Mesenchymal stem cell (in vitro differentiated cells and primary cell): ENCODE measurements around the gene NMNAT3.

Source experiments
- DNase-seq: peaks from one replicate; pipeline ENCODE4 v3.0.0-alpha.2; 2013
- H2AFZ ChIP-seq: one replicate; pipeline ENCODE4 v1.6.1; 2013; ENCODE audit warnings: low read depth, mild to moderate bottlenecking, control low read depth, inconsistent platforms, low read length, moderate library complexity
- H2AK5ac ChIP-seq: 2 replicates; pipeline ENCODE4 v1.6.1; 2013; ENCODE audit warnings: low read length, moderate library complexity, mild to moderate bottlenecking, inconsistent platforms; ENCODE audit not compliant: severe bottlenecking
- H2BK120ac ChIP-seq: one replicate; pipeline ENCODE4 v1.6.1; 2013; ENCODE audit warnings: low read depth, mild to moderate bottlenecking, inconsistent platforms, low read length, moderate library complexity
- H2BK12ac ChIP-seq, 2 experiments: one replicate each; pipeline ENCODE4 v1.6.1; 2013; ENCODE audit warnings: inconsistent platforms in 2 of 2, low read length in 2 of 2, mild to moderate bottlenecking in 2 of 2, moderate library complexity in 2 of 2, control low read depth in 1 of 2
- H2BK15ac ChIP-seq: one replicate; pipeline ENCODE4 v1.6.1; 2013; ENCODE audit warnings: mild to moderate bottlenecking, low read depth, inconsistent platforms; ENCODE audit not compliant: poor library complexity, severe bottlenecking
- H2BK5ac ChIP-seq: 2 replicates; pipeline ENCODE4 v1.6.1; 2013; ENCODE audit warnings: low read depth, mild to moderate bottlenecking, low read length, control low read depth, inconsistent platforms; ENCODE audit not compliant: poor library complexity, severe bottlenecking
- H3K14ac ChIP-seq, 2 experiments: one replicate each; pipeline ENCODE4 v1.6.1; 2013; ENCODE audit warnings: inconsistent platforms in 2 of 2, low read length in 2 of 2, control low read depth in 1 of 2, mild to moderate bottlenecking in 1 of 2, moderate library complexity in 1 of 2
- H3K18ac ChIP-seq, 2 experiments: one replicate each; pipeline ENCODE4 v1.6.1; 2013; ENCODE audit warnings: inconsistent platforms in 2 of 2, low read length in 2 of 2, control low read depth in 1 of 2, low read depth in 1 of 2, mild to moderate bottlenecking in 1 of 2
- H3K23ac ChIP-seq, 2 experiments: one replicate each; pipeline ENCODE4 v1.6.1; 2013; ENCODE audit warnings: inconsistent platforms in 2 of 2, low read length in 2 of 2, mild to moderate bottlenecking in 2 of 2, moderate library complexity in 2 of 2, control low read depth in 1 of 2
- H3K27ac ChIP-seq: 2 replicates; pipeline ENCODE4 v1.5.1; 2013; ENCODE audit warnings: mild to moderate bottlenecking, moderate library complexity, low read length, control low read depth, inconsistent platforms; ENCODE audit not compliant: poor library complexity, severe bottlenecking
- H3K27me3 ChIP-seq, 2 experiments: 2 replicates each; pipeline versions ENCODE4 v1.6.1 to v1.7.0; 2013; ENCODE audit warnings: low read length in 2 of 2, mild to moderate bottlenecking in 2 of 2, moderate library complexity in 2 of 2, control low read depth in 1 of 2, inconsistent platforms in 1 of 2; ENCODE audit not compliant: control insufficient read depth in 1 of 2, insufficient read depth in 1 of 2
- H3K36me3 ChIP-seq, 2 experiments: 2 replicates each; pipeline versions ENCODE4 v1.6.1 to v1.7.0; 2013; ENCODE audit warnings: low read length in 2 of 2, control low read depth in 1 of 2, inconsistent platforms in 1 of 2, low read depth in 1 of 2, mild to moderate bottlenecking in 1 of 2; ENCODE audit not compliant: insufficient read depth in 2 of 2, control insufficient read depth in 1 of 2
- H3K4ac ChIP-seq, 2 experiments: one replicate each; pipeline ENCODE4 v1.6.1; 2013; ENCODE audit warnings: inconsistent platforms in 2 of 2, low read length in 2 of 2, mild to moderate bottlenecking in 2 of 2, moderate library complexity in 2 of 2, control low read depth in 1 of 2, low read depth in 1 of 2
- H3K4me1 ChIP-seq: 2 replicates; pipeline ENCODE4 v1.6.1; 2013; ENCODE audit warnings: low read depth, low read length, control low read depth; ENCODE audit not compliant: control insufficient read depth, insufficient read depth
- H3K4me2 ChIP-seq: 2 replicates; pipeline ENCODE4 v1.6.1; 2013; ENCODE audit warnings: low read length, mild to moderate bottlenecking, inconsistent platforms; ENCODE audit not compliant: poor library complexity, severe bottlenecking
- H3K4me3 ChIP-seq, 2 experiments: 2 replicates each; pipeline versions ENCODE4 v1.5.1 to v1.7.0; 2013; ENCODE audit warnings: low read length in 2 of 2, mild to moderate bottlenecking in 2 of 2, control low read depth in 1 of 2, low read depth in 1 of 2; ENCODE audit not compliant: insufficient read depth in 1 of 2
- H3K79me1 ChIP-seq: replicated peaks from 2 replicates; pipeline ENCODE4 v1.6.1; 2013; ENCODE audit warnings: mild to moderate bottlenecking, control low read depth, low read length, inconsistent platforms; ENCODE audit not compliant: poor library complexity, severe bottlenecking
- H3K9ac ChIP-seq: 2 replicates; pipeline ENCODE4 v1.7.0; 2013; ENCODE audit warnings: mild to moderate bottlenecking, low read length, moderate library complexity
- H3K9me3 ChIP-seq: 2 replicates; pipeline ENCODE4 v1.7.0; 2013; ENCODE audit warnings: mild to moderate bottlenecking, low read length; ENCODE audit not compliant: control insufficient read depth
- H4K8ac ChIP-seq: one replicate; pipeline ENCODE4 v1.6.1; 2013; ENCODE audit warnings: inconsistent platforms, mild to moderate bottlenecking, low read length, moderate library complexity
- H4K91ac ChIP-seq: one replicate; pipeline ENCODE4 v1.6.1; 2013; ENCODE audit warnings: mild to moderate bottlenecking, low read length, inconsistent platforms
- WGBS: methylation state at CpG from one replicate; pipeline ENCODE4 v1.1.7; 2013; ENCODE audit warnings: mixed read lengths; 5-methylcytosine and 5-hydroxymethylcytosine counted together

Gene NMNAT3

GRCh38 chr3:139607257-139608107 lies 70.3 kb downstream of the NMNAT3 start:
- 71% methylated on average over 1 of the region's 2 CpGs for WGBS
- Histone ChIP-seq H3K9me3 (no peaks in the 10 kb centered on the region), H2BK12ac (no peak overlapping the region), H3K27me3 (no peaks in the 10 kb centered on the region), H2BK15ac (no peak overlapping the region), H3K18ac (no peak overlapping the region), H3K9ac (no peak overlapping the region), H3K4me1 (no peaks in the 10 kb centered on the region), H3K27ac (no peak overlapping the region), H3K4me3 (no peak overlapping the region), H3K36me3 (no peaks in the 10 kb centered on the region), H3K14ac (no peak overlapping the region), H2BK5ac (no peak overlapping the region), H3K4ac (no peak overlapping the region), H3K79me1 (no peaks in the 10 kb centered on the region), H4K8ac (no peak overlapping the region), H2BK120ac (no peak overlapping the region), H2AFZ (no peak overlapping the region), H3K23ac (no peak overlapping the region), H3K4me2 (no peak overlapping the region), H2AK5ac (no peak overlapping the region), H4K91ac (no peak overlapping the region)
- no peak for DNase-seq

DNA sequence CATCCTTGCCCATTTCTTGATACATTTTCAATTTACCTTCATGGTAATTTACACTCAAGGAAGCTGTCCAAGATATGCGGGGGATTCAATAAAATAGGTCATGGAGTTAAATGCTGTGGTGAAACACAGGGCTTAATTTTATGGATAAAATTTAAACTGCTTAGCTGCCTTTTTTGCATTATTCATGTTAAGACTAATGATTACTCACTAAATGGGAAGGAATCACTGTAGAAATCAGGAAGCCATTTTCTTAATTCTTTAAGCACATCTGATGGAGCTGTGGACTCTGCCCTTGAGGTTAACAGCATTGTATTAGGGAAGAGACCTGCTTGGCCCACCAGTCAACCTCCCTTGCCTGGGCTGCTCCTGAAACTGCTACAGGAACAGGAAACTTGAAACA lies 75.8 kb downstream of the NMNAT3 start:
- Histone ChIP-seq H3K9ac (no peak overlapping the region), H2BK5ac (no peak overlapping the region), H3K14ac (no peak overlapping the region), H2AK5ac (no peak overlapping the region), H3K4me3 (no peak overlapping the region), H4K8ac (no peak overlapping the region), H3K4me2 (no peak overlapping the region), H2AFZ (no peak overlapping the region), H3K79me1 (no peaks in the 10 kb centered on the region), H3K9me3 (no peaks in the 10 kb centered on the region), H3K27me3 (no peaks in the 10 kb centered on the region), H2BK12ac (no peak overlapping the region), H3K23ac (no peak overlapping the region), H3K4ac (no peak overlapping the region), H2BK120ac (no peak overlapping the region), H2BK15ac (no peak overlapping the region), H3K36me3 (no peaks in the 10 kb centered on the region), H3K27ac (no peak overlapping the region), H3K4me1 (no peaks in the 10 kb centered on the region), H3K18ac (no peak overlapping the region), H4K91ac (no peak overlapping the region)
- no peak for DNase-seq
- no CpG with 5 or more reads among the region's 1 CpG for WGBS

DNA sequence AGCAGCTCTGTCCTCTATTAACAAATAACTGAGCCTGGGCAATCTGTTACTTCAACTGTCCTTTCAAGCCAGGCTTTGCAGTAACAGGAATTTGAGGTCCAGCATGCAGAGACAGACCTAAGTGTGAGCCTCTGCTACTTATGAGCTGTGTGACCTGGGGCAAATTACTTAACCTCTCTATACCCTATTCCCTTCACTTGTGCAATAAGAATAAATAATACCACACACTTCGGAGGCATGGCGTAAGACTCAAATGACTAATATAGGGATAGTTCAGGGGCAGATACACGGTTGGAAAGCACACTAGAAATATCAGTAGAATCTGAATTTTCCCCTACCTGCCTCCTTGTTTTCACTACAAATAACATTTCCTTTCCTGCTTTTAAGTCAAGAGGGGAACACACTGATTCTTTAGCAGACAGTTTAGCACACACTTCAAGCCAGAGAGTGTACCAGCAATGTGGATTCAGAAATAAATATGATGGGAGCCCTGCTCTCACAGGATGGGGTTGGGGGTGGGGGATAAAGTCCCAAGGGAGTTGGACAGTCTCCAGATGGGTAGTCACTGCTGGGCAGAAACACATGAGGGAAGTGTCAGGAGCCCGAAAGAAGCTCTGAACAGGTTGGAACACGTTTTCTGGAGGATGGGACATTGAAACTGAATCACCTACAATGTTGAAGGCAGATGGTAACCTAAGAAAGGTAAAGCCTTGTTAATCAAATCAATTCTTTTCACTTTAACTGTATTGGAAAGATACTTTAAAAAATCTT lies 76.4 kb downstream of the NMNAT3 start:
- H3K18ac ChIP-seq = no peak overlapping the region
- no peak overlapping the region for H3K9ac ChIP-seq
- H3K23ac ChIP-seq = no peak overlapping the region
- no peak overlapping the region for H3K4ac ChIP-seq
- no peak overlapping the region for H3K14ac ChIP-seq
- DNase-seq = no peak
- H2BK15ac ChIP-seq = no peak overlapping the region
- no peak overlapping the region for H2AK5ac ChIP-seq
- no peaks in the 10 kb centered on the region for H3K27me3 ChIP-seq
- H3K4me2 ChIP-seq = no peak overlapping the region
- H4K91ac ChIP-seq = no peak overlapping the region
- H3K36me3 ChIP-seq = no peaks in the 10 kb centered on the region
- no peak overlapping the region for H3K4me3 ChIP-seq
- 74% methylated on average over 5 of the region's 5 CpGs for WGBS
- H2AFZ ChIP-seq = no peak overlapping the region
- no peak overlapping the region for H2BK5ac ChIP-seq
- H2BK12ac ChIP-seq = no peak overlapping the region
- no peaks in the 10 kb centered on the region for H3K79me1 ChIP-seq
- no peaks in the 10 kb centered on the region for H3K4me1 ChIP-seq
- H4K8ac ChIP-seq = no peak overlapping the region
- H2BK120ac ChIP-seq = no peak overlapping the region
- H3K27ac ChIP-seq = no peak overlapping the region
- H3K9me3 ChIP-seq = no peaks in the 10 kb centered on the region

GRCh38 chr3:139597947-139598346 lies 79.8 kb downstream of the NMNAT3 start:
- H3K4me3 ChIP-seq = no peak overlapping the region
- H3K4me1 ChIP-seq = no peaks in the 10 kb centered on the region
- no peak overlapping the region for H2BK5ac ChIP-seq
- no peak overlapping the region for H4K91ac ChIP-seq
- no peak overlapping the region for H3K27ac ChIP-seq
- no peaks in the 10 kb centered on the region for H3K27me3 ChIP-seq
- H2BK12ac ChIP-seq = no peak overlapping the region
- no peak overlapping the region for H3K9ac ChIP-seq
- no peak overlapping the region for H2BK15ac ChIP-seq
- H2AK5ac ChIP-seq = no peak overlapping the region
- DNase-seq = no peak
- no CpG with 5 or more reads among the region's 1 CpG for WGBS
- H3K14ac ChIP-seq = no peak overlapping the region
- no peaks in the 10 kb centered on the region for H3K79me1 ChIP-seq
- H3K4me2 ChIP-seq = no peak overlapping the region
- no peak overlapping the region for H2AFZ ChIP-seq
- no peak overlapping the region for H3K18ac ChIP-seq
- no peaks in the 10 kb centered on the region for H3K36me3 ChIP-seq
- H3K23ac ChIP-seq = no peak overlapping the region
- H3K4ac ChIP-seq = no peak overlapping the region
- H3K9me3 ChIP-seq = no peaks in the 10 kb centered on the region
- no peak overlapping the region for H4K8ac ChIP-seq
- no peak overlapping the region for H2BK120ac ChIP-seq
